ENCODE results near the gene HAUS6.
A peak's percentile ranks its signal among the peaks of the same experiment; 100 is the strongest.
"Not testable (repeated sequence)": the region's sequence is repeated elsewhere in the genome, so short reads cannot be mapped to it uniquely, and the experiment has no call there.

Gene HAUS6

DNA sequence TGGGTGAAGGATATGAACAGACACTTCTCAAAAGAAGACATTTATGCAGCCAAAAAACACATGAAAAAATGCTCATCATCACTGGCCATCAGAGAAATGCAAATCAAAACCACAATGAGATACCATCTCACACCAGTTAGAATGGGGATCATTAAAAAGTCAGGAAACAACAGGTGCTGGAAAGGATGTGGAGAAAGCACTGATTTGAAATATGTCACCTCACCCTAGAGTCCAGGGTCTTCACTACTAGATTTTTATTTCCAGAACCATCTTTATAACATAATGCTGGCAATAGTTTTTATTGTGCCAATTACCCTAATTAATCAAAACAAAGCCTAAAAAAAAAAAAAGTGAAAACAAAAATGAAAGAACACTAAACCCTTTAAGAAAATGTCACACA is 5.3 kb downstream of the HAUS6 start:
- not testable (repeated sequence) for H3K27me3 ChIP-seq (ENCODE audit: control insufficient read depth, insufficient read depth, low read length, poor library complexity, severe bottlenecking); H3K27ac ChIP-seq (ENCODE audit: insufficient read depth, low read depth, low read length, poor library complexity, severe bottlenecking)
- peaks cover 19% of the 10 kb centered on the region for H3K36me3 ChIP-seq (ENCODE audit: control insufficient read depth, insufficient read depth, low read length)

DNA sequence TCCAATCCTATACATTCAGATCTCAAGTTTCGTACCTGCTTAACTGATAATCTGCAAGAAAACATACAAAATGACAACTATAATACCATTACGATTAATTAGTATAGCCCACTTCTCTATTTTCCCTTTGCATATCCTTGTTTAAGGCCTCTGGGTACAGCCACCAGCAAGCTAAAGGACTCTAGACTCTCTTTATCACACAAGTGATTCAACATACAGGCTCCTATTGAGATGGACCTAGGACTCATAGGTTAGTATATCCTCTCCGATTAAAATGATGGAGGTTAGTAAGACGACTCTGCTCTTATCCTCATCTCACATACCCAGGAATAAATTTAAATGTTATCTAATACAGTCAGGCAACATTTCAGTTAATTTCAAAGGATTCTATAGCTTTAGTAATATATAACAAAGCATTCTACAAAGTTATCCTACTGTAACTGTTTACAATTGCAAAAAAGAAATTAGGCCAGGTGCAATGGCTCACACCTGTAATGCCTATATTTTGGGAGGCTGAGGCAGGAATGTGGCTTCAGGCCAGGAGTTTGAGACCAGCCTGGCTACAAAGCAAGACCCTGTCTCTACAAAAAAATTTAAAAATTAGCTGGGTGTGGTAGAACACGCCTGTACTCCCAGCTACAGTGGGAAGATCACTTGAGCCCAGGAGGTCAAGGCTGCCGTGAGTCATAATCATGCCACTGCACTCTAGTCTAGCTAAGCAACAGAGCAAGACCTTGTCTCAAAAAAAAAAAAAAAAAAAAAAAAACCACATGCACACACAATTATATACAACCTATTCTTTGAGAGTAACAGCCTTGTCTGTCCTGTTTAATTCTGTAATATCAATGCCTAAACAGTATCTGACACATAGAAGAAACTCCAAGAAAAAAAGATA is 15.4 kb downstream of the HAUS6 start:
- H3K4me3 ChIP-seq (ENCODE audit: insufficient read depth, low read depth, low read length), result no peak overlapping the region
- H3K4me1 ChIP-seq (ENCODE audit: control insufficient read depth, insufficient read depth, low read length), result no peaks in the 10 kb centered on the region
- H3K36me3 ChIP-seq (ENCODE audit: control insufficient read depth, insufficient read depth, low read length), result peaks cover 40% of the 10 kb centered on the region
- H3K27ac ChIP-seq (ENCODE audit: insufficient read depth, low read depth, low read length, poor library complexity, severe bottlenecking), result no peak overlapping the region
- no peaks in the 10 kb centered on the region for H3K27me3 ChIP-seq (ENCODE audit: control insufficient read depth, insufficient read depth, low read length, poor library complexity, severe bottlenecking)
- 94 to 97% methylated on average over 6 of the region's 6 CpGs for WGBS, 2 experiments
- no peaks in the 10 kb centered on the region for H3K9me3 ChIP-seq (ENCODE audit: control insufficient read depth, low read length)

More for the DNA sequence above, 5.3 kb downstream of the HAUS6 start:
- H3K4me3 ChIP-seq (ENCODE audit: insufficient read depth, low read depth, low read length); H3K4me1 ChIP-seq (ENCODE audit: control insufficient read depth, insufficient read depth, low read length); H3K9me3 ChIP-seq (ENCODE audit: control insufficient read depth, low read length): not testable (repeated sequence)

DNA sequence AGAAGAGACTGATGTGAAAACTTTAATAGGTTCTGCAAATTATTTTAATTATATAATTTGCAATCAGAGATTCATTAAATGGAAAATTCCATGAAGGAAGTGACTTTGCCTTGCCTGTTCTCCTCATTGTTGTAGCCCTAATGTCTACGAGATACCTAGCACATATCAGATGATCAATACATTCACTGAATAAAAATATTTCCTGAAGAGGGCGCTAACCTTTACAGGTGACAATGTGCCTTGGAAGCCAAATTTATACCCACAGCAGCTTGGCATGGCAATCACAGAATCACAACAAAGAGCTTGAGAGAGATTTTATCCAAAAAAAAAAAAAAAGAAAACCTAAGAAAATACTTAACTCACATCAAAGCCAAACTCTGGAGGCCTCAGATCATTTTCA is 17.4 kb downstream of the HAUS6 start:
- no peaks in the 10 kb centered on the region for H3K27me3 ChIP-seq (ENCODE audit: control insufficient read depth, insufficient read depth, low read length, poor library complexity, severe bottlenecking)
- no peak overlapping the region for H3K4me3 ChIP-seq (ENCODE audit: insufficient read depth, low read depth, low read length)
- H3K9me3 ChIP-seq (ENCODE audit: control insufficient read depth, low read length), result no peaks in the 10 kb centered on the region
- H3K36me3 ChIP-seq (ENCODE audit: control insufficient read depth, insufficient read depth, low read length), result peaks cover 28% of the 10 kb centered on the region
- no peak overlapping the region for H3K27ac ChIP-seq (ENCODE audit: insufficient read depth, low read depth, low read length, poor library complexity, severe bottlenecking)
- WGBS, 2 experiments, result 65 to 69% methylated on average over 2 of the region's 2 CpGs
- no peaks in the 10 kb centered on the region for H3K4me1 ChIP-seq (ENCODE audit: control insufficient read depth, insufficient read depth, low read length)

DNA sequence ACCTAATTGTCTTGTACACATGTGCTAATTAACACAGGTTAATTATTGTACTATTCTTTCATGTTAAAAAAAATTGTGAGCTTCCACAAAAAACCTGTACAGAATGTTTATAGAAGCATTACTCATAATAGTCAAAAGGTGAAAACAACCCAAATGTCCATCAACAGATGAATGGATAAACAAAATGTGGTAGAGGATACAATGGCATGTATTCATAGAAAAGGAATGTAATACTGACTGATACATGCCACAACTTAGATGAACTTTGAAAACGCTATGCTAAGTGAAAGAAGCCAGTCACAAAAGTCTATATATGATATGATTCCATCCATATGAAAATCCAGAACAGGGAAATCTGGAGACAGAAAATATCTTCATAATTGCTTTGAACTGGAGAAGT is 27.9 kb downstream of the HAUS6 start:
- Histone ChIP-seq H3K9me3 (ENCODE audit: control insufficient read depth, low read length) (no peaks in the 10 kb centered on the region), H3K36me3 (ENCODE audit: control insufficient read depth, insufficient read depth, low read length) (peaks cover 34% of the 10 kb centered on the region), H3K27me3 (ENCODE audit: control insufficient read depth, insufficient read depth, low read length, poor library complexity, severe bottlenecking) (no peaks in the 10 kb centered on the region), H3K27ac (ENCODE audit: insufficient read depth, low read depth, low read length, poor library complexity, severe bottlenecking) (no peak overlapping the region), H3K4me3 (ENCODE audit: insufficient read depth, low read depth, low read length) (no peak overlapping the region), H3K4me1 (ENCODE audit: control insufficient read depth, insufficient read depth, low read length) (no peaks in the 10 kb centered on the region)
- 91 to 100% methylated on average over 1 of the region's 1 CpG for WGBS, 2 experiments

DNA sequence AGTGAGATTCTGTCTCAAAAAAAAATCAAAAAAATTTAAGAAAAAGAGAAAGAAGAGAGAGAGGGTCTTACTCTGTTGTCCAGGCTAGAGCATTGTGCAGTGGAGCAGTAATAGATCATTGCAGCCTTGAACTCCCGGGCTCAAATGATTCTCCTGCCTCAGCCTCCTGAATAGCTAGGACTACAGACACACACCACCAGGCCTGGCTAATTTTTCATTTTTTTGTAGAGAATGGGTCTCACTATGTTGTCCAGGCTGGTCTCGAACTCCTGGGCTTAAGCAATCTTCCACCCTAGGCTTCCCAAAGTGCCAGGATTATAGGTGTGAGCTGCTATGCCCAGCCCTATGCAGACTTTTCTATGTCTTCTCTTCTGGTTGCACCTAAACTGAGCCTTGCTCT is 28.5 kb downstream of the HAUS6 start:
- peaks cover 36% of the 10 kb centered on the region for H3K36me3 ChIP-seq (ENCODE audit: control insufficient read depth, insufficient read depth, low read length)
- H3K4me3 ChIP-seq (ENCODE audit: insufficient read depth, low read depth, low read length), result no peak overlapping the region
- 95 to 96% methylated on average over 2 of the region's 2 CpGs for WGBS, 2 experiments
- no peak overlapping the region for H3K27ac ChIP-seq (ENCODE audit: insufficient read depth, low read depth, low read length, poor library complexity, severe bottlenecking)
- H3K4me1 ChIP-seq (ENCODE audit: control insufficient read depth, insufficient read depth, low read length), result no peaks in the 10 kb centered on the region
- no peaks in the 10 kb centered on the region for H3K9me3 ChIP-seq (ENCODE audit: control insufficient read depth, low read length)
- no peaks in the 10 kb centered on the region for H3K27me3 ChIP-seq (ENCODE audit: control insufficient read depth, insufficient read depth, low read length, poor library complexity, severe bottlenecking)

DNA sequence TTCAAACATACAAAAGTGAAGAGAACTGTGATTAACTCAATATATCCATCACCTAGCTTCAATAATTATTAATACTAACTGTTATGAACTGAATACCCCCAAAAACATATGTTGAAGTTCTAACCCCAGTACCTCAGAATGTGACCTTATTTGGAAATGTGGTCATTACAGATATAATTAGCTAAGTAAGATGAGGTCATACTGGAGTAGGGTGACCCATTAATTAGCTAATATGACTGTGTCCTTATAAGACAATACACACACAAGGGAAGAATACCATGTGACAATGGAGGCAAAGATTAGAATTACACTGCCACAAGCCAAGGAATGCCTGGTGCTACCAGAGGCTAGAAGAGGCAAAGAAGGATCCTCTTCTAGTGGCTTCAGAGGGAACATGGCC is 45.7 kb downstream of the HAUS6 start:
- H3K4me1 ChIP-seq (ENCODE audit: control insufficient read depth, insufficient read depth, low read length), result no peaks in the 10 kb centered on the region
- no peaks in the 10 kb centered on the region for H3K27me3 ChIP-seq (ENCODE audit: control insufficient read depth, insufficient read depth, low read length, poor library complexity, severe bottlenecking)
- no peaks in the 10 kb centered on the region for H3K9me3 ChIP-seq (ENCODE audit: control insufficient read depth, low read length)
- H3K36me3 ChIP-seq (ENCODE audit: control insufficient read depth, insufficient read depth, low read length), result peaks cover 28% of the 10 kb centered on the region
- no peak overlapping the region for H3K27ac ChIP-seq (ENCODE audit: insufficient read depth, low read depth, low read length, poor library complexity, severe bottlenecking)
- no peak overlapping the region for H3K4me3 ChIP-seq (ENCODE audit: insufficient read depth, low read depth, low read length)

DNA sequence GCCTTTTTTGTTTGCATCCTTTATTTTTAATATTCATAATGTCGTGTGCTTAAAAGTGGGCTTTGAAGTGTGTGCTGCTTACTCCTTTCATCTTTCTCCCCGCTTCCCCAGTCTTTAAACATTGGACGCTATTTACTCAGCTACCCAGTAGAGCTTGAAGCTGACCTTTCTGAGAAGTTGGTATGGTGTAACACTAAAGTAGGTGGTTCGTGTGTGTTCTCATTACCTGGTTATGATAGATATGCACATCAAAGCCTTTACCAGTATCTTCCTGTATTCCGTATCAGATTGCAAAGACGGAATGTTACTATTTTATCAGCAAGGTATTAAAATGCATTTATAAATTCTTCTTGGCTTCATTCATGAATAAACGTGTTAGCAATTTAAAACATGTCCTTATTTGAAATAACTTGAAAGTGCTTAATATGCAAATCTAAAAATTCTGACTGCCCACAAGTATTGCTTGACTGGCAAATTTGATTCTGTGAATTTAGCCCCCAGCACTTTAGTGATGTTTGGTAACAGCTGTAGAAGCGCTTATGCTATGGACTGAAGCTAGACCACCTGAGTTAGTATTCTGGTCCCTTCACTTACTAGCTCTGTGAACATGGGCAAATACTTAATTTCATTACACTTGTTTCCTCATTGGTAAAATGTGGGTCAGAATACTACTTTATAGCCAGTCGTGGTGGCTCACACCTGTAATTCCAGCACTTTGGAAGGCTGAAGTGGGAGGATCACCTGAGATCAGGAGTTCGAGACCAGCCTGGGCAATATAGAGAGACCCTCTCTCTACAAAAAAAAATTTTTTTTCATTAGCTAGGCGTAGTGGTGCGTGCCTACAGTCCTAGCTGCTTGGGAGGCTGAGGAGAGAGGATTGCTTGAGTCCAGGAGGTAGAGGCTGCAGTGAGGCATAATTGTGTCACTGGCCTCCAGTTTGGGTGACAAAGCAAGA is 51.8 kb downstream of the HAUS6 start:
- 69 to 93% methylated on average over 6 to 12 of the region's 12 CpGs for WGBS, 2 experiments
- H3K4me1 ChIP-seq (ENCODE audit: control insufficient read depth, insufficient read depth, low read length), result peaks cover 10% of the 10 kb centered on the region
- H3K27ac ChIP-seq (ENCODE audit: insufficient read depth, low read depth, low read length, poor library complexity, severe bottlenecking), result no peak overlapping the region
- no peaks in the 10 kb centered on the region for H3K36me3 ChIP-seq (ENCODE audit: control insufficient read depth, insufficient read depth, low read length)
- no peaks in the 10 kb centered on the region for H3K27me3 ChIP-seq (ENCODE audit: control insufficient read depth, insufficient read depth, low read length, poor library complexity, severe bottlenecking)
- no peaks in the 10 kb centered on the region for H3K9me3 ChIP-seq (ENCODE audit: control insufficient read depth, low read length)
- H3K4me3 ChIP-seq (ENCODE audit: insufficient read depth, low read depth, low read length), result peak overlapping the region; percentile 95

DNA sequence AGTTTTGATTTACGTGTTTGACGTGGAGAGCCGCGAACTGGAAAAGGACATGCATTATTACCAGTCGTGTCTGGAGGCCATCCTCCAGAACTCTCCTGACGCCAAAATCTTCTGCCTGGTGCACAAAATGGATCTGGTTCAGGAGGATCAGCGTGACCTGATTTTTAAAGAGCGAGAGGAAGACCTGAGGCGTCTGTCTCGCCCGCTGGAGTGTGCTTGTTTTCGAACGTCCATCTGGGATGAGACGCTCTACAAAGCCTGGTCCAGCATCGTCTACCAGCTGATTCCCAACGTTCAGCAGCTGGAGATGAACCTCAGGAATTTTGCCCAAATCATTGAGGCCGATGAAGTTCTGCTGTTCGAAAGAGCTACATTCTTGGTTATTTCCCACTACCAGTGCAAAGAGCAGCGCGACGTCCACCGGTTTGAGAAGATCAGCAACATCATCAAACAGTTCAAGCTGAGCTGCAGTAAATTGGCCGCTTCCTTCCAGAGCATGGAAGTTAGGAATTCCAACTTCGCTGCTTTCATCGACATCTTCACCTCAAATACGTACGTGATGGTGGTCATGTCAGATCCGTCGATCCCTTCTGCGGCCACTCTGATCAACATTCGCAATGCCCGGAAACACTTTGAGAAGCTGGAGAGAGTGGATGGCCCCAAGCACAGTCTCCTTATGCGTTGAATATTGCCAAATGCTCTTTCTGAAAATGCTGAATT is 52.6 kb downstream of the HAUS6 start:
- Histone ChIP-seq H3K36me3 (ENCODE audit: control insufficient read depth, insufficient read depth, low read length) (no peaks in the 10 kb centered on the region), H3K4me1 (ENCODE audit: control insufficient read depth, insufficient read depth, low read length) (peaks cover 10% of the 10 kb centered on the region), H3K27me3 (ENCODE audit: control insufficient read depth, insufficient read depth, low read length, poor library complexity, severe bottlenecking) (no peaks in the 10 kb centered on the region), H3K9me3 (ENCODE audit: control insufficient read depth, low read length) (no peaks in the 10 kb centered on the region), H3K27ac (ENCODE audit: insufficient read depth, low read depth, low read length, poor library complexity, severe bottlenecking) (peak overlapping the region; percentile 96), H3K4me3 (ENCODE audit: insufficient read depth, low read depth, low read length) (peak overlapping the region; percentile 95)
- 5 to 6% methylated on average over 33 of the region's 33 CpGs for WGBS, 2 experiments

DNA sequence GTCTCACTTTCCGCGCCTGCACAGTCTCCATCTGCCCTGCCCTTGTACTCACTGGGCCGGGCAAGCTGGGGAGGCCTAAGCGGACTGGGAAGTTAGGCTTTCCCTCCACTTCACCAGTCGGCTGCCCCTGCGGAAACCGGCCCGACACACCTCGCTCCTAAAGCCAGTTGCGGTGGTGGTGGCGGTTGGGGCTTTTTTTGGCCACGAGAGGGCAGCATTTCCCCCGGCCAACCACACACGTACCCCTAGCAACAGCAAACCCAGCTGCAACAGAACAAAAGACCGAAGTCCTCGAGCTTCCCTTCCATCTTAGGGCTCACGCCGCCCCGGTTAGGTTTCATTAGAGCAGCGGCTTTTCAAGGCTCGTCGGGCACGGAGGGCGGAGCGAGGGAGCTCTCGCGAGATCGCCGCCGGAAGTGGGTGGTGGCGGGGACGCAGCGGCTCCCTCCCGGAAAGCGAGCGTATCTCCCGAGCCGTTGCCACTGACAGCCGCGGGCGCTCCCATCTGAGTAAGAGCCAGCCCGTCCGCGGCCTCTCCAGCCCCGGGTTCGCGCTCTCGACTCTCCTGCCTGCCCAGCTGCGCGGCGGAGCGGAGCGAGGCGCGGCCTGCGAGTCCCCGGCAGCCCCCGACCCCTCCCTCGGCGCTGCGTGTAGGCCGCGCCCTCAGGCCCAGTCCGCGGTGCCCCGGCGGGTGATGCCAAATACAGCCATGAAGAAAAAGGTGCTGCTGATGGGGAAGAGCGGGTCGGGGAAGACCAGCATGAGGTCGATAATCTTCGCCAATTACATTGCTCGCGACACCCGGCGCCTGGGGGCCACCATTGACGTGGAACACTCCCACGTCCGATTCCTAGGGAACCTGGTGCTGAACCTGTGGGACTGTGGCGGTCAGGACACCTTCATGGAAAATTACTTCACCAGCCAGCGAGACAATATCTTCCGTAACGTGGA is 53.5 kb downstream of the HAUS6 start, which contains the start of gene RRAGA:
Gene RRAGA, plus strand, starts transcription at position 462 of the 951 bp plus-strand sequence. Its CDS starts 233 bp downstream, at position 695.
- Histone ChIP-seq H3K4me1 (ENCODE audit: control insufficient read depth, insufficient read depth, low read length) (peaks cover 10% of the 10 kb centered on the region), H3K36me3 (ENCODE audit: control insufficient read depth, insufficient read depth, low read length) (no peaks in the 10 kb centered on the region), H3K27me3 (ENCODE audit: control insufficient read depth, insufficient read depth, low read length, poor library complexity, severe bottlenecking) (no peaks in the 10 kb centered on the region), H3K9me3 (ENCODE audit: control insufficient read depth, low read length) (no peaks in the 10 kb centered on the region), H3K4me3 (ENCODE audit: insufficient read depth, low read depth, low read length) (peak within 1 kb of the TSS; percentile 95), H3K27ac (ENCODE audit: insufficient read depth, low read depth, low read length, poor library complexity, severe bottlenecking) (peak within 1 kb of the TSS; percentile 96)
- 0% methylated on average over 82 of the region's 82 CpGs for WGBS, 2 experiments
